Muscle of leg (tissue), 11 donors: Measurements from ENCODE around the gene ETV2. TPM values are rescaled to one million over a fixed set of nuclear protein-coding genes. Genes with fewer than 3 reads are reported as not detected.

ENCODE experiments used
- DNase-seq: peaks from one replicate; pipeline ENCODE4 v3.0.0; 2013
- H3K27ac ChIP-seq: one replicate; pipeline ENCODE4 v1.5.1; 2013; ENCODE audit warnings: mild to moderate bottlenecking, low read length, control low read depth
- H3K27me3 ChIP-seq: one replicate; pipeline ENCODE4 v1.6.1; 2013; ENCODE audit warnings: low read length; ENCODE audit not compliant: control insufficient read depth, insufficient read depth
- H3K36me3 ChIP-seq: one replicate; pipeline ENCODE4 v1.6.1; 2013; ENCODE audit warnings: low read length; ENCODE audit not compliant: control insufficient read depth, insufficient read depth
- H3K4me1 ChIP-seq: one replicate; pipeline ENCODE4 v1.6.1; 2013; ENCODE audit warnings: low read length; ENCODE audit not compliant: control insufficient read depth, insufficient read depth
- H3K4me3 ChIP-seq: one replicate; pipeline ENCODE4 v1.5.1; 2013; ENCODE audit warnings: low read length, control low read depth
- H3K9me3 ChIP-seq: replicated peaks from 2 replicates; pipeline ENCODE4 v1.6.1; 2013; ENCODE audit warnings: low read depth, low read length; ENCODE audit not compliant: control insufficient read depth
- WGBS: methylation state at CpG from one replicate; pipeline ENCODE4 v1.1.5; 2013; ENCODE audit warnings: missing lambda C conversion rate; ENCODE audit not compliant: insufficient coverage; 5-methylcytosine and 5-hydroxymethylcytosine counted together
- polyA plus RNA-seq, 8 donors: library from polyadenylated mRNA; unstranded; fragments of 120-200 nt; gene quantifications; one replicate each; pipeline versions ENCODE4 v1.2.1 to v1.2.3, GENCODE V29; 2013; ENCODE audit warnings: inconsistent platforms in 1 of 8, low replicate concordance in 1 of 8; ENCODE audit not compliant: insufficient read length in 8 of 8, insufficient read depth in 1 of 8
- total RNA-seq: library from RNA; stranded (reverse); fragments of 120-200 nt; gene quantifications from one replicate; pipeline ENCODE4 v1.2.4, GENCODE V29; 2013

Gene ETV2
- total and polyA plus RNA-seq, 9 donors: 1.6 to 4.9 (median 3.1) TPM

DNA sequence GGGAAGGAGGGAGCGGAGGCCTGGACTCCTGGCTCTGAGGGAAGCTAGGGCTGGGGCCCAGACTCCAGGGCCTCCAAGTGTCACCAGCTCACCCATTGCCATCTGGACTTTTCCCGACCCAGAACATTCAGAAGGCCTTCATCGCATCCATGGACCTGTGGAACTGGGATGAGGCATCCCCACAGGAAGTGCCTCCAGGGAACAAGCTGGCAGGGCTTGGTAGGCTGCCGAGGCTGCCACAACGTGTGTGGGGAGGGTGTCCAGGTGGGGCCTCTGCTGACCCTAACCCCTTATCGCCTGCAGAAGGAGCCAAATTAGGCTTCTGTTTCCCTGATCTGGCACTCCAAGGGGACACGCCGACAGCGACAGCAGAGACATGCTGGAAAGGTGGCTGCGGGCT, 767 bp downstream of the ETV2 start:
- Histone ChIP-seq H3K27me3 (no peaks in the 10 kb centered on the region), H3K27ac (no peak overlapping the region), H3K4me3 (no peak overlapping the region), H3K4me1 (peaks cover 40% of the 10 kb centered on the region), H3K9me3 (no peaks in the 10 kb centered on the region), H3K36me3 (peaks cover 6% of the 10 kb centered on the region)
- 60% methylated on average over 8 of the region's 10 CpGs for WGBS
- no peak for DNase-seq

DNA sequence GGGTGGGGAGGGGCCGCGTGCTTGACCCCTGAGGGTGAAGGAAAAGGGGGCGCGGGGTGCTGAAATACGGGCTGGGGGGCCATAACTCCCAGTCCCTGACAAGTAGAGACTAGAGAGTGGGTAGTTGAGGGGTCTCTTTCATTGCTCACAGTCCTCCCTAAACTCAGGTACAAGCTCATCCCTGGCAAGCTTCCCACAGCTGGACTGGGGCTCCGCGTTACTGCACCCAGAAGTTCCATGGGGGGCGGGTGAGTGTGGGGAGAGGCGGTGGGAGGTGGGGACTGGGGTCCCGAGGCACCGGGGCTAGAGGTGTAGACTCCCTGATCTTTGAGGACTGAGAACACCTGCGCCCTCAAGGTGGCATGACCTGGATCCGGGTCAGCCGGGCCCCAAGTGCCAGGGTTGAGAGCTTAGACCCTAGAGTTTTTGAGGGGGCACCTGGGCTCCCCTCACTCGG, 1.3 kb downstream of the ETV2 start:
- Histone ChIP-seq H3K4me1 (peaks cover 44% of the 10 kb centered on the region), H3K27me3 (no peaks in the 10 kb centered on the region)
- DNase-seq: no peak

DNA sequence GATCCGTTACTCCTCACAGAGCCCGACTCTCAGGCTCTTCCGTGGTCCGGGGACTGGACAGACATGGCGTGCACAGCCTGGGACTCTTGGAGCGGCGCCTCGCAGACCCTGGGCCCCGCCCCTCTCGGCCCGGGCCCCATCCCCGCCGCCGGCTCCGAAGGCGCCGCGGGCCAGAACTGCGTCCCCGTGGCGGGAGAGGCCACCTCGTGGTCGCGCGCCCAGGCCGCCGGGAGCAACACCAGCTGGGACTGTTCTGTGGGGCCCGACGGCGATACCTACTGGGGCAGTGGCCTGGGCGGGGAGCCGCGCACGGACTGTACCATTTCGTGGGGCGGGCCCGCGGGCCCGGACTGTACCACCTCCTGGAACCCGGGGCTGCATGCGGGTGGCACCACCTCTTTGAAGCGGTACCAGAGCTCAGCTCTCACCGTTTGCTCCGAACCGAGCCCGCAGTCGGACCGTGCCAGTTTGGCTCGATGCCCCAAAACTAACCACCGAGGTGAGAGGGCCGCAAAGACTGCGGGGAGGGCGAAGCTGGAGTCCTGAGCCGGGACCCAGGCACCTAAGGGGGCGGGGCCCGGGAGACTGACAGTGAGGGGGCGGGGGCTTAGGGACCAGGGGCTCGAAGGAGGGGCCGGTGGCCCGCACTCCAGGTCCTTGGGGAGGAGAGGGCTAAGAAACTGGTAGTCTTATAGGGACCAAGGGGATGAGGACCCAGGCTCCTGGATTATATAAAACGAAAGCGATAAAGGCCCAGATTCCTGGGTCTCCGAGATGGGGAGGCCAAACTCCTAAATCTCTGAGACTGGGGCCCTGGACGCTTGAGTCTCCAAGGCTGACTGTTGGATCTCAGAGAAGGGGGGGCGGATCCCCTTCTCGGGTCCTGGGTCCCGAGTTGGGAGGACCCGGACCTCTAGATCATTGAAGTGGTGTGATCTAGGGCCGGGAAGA, 2.0 kb downstream of the ETV2 start:
- Histone ChIP-seq H3K4me1 (peaks cover 44% of the 10 kb centered on the region), H3K9me3 (no peaks in the 10 kb centered on the region), H3K27ac (peak overlapping the region; percentile 98), H3K27me3 (no peaks in the 10 kb centered on the region), H3K4me3 (peak overlapping the region; percentile 54), H3K36me3 (no peaks in the 10 kb centered on the region)
- peak; percentile 90 for DNase-seq
- WGBS: under 1% methylated on average over 63 of the region's 69 CpGs

More for the DNA sequence above, 1.3 kb downstream of the ETV2 start:
- Histone ChIP-seq H3K27ac (peak overlapping the region; percentile 98), H3K36me3 (peaks cover 1% of the 10 kb centered on the region), H3K9me3 (no peaks in the 10 kb centered on the region), H3K4me3 (peak overlapping the region; percentile 54)
- WGBS: 15% methylated on average over 9 of the region's 15 CpGs

DNA sequence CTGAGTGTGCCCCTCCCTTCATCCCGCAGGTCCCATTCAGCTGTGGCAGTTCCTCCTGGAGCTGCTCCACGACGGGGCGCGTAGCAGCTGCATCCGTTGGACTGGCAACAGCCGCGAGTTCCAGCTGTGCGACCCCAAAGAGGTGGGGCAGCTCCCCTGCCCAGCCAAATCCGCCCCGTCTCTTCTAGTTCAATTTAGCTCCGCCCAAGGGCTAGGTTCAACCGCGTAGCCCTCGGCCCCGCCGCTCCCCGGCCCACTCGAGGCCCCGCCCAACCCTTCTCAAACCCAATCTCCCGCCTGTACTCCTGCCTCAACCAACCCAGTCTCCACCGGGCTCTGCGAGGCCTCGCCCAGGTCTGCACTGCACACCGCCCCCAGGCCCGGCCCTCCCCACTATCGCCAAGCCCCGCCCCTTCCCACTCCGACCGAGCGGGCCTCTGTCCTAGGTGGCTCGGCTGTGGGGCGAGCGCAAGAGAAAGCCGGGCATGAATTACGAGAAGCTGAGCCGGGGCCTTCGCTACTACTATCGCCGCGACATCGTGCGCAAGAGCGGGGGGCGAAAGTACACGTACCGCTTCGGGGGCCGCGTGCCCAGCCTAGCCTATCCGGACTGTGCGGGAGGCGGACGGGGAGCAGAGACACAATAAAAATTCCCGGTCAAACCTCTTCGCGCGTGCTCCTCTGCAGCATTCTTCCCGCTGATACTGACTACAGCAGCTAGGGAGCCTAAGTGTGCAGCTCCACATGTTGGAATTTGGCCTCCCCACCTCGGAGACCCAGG, 2.9 kb downstream of the ETV2 start:
- Histone ChIP-seq H3K4me1 (peaks cover 51% of the 10 kb centered on the region), H3K27ac (peak overlapping the region; percentile 98), H3K9me3 (no peaks in the 10 kb centered on the region), H3K27me3 (no peaks in the 10 kb centered on the region), H3K4me3 (peak overlapping the region; percentile 54), H3K36me3 (no peaks in the 10 kb centered on the region)
- peak; percentile 98 for DNase-seq
- WGBS: under 1% methylated on average over 56 of the region's 60 CpGs

DNA sequence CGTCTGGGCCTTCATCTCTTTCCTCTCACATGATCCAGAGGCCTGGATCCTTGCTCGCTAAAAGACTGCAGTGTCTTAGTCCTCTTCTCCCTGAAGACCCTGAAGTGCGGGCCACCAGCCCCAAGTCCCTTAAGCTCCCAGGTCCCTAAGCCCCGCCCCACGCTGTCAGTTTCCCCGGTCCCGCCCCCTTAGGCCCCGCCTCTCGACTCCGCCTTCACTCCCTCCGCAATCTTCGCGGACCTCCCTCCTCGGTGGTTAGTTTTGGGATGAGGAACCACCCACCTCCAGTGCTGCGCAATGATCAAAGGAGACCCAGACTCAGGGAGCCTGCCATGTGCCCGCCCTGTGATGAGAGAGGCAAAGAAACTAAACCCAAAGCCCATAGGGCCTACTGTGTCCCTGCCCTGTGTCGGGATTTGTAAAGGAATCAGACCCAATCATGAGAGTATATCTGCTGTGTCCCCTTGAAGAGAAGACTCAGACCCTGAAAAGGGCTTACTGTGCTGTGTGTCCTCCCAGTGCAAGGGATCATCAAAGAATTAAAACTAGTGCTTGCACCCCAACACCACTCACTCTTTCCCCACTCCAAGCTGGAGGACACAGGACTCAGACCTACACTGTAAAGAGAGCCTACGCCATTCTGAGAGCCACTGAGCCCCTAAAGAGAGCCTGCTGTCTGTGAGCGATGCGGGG, 3.6 kb downstream of the ETV2 start:
- Histone ChIP-seq H3K9me3 (no peaks in the 10 kb centered on the region), H3K27ac (peak overlapping the region; percentile 98), H3K4me1 (peaks cover 51% of the 10 kb centered on the region), H3K4me3 (peak overlapping the region; percentile 54), H3K27me3 (no peaks in the 10 kb centered on the region), H3K36me3 (peaks cover 2% of the 10 kb centered on the region)
- WGBS: 37% methylated on average over 6 of the region's 20 CpGs
- peak; percentile 78 for DNase-seq

DNA sequence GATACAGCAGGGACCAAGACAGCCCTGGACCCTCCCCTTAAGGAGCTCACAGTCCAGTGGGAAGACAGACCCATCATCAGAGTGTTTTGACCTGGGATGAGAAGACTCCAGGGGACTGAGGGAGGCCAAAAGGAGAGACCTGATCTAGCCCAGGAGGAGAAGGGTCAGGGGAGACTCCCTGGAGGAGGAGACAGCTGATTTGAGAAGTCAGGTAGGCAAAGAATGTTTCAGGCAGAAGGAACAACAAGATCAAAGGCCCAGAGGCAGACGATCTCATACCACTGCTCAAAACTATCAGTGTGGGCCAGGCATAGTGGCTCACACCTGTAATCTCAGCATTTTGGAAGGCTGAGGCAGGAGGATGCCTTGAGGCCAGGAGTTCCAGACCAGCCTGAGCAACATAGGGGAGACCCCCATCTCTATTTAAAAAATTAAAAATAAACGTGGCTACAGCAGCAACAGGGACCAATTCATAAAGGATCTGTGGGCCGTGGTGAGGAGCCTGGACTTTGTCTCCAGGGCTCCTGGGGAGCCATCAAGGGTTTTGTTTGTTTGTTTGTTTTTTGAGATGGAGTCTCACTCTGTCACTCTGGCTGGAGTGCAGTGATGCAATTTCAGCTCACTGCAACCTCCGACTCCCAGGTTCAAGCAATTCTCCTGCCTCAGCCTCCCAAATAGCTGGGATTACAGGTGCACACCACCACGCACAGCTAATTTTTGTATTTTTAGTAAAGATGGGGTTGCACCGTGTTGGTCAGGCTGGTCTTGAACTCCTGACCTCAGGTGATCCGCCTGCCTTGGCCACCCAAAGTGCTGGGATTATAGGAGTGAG, 4.4 kb downstream of the ETV2 start:
- no peak for DNase-seq
- 87% methylated on average over 2 of the region's 7 CpGs for WGBS
- peaks cover 51% of the 10 kb centered on the region for H3K4me1 ChIP-seq
- H3K9me3 ChIP-seq: no peaks in the 10 kb centered on the region
- no peak overlapping the region for H3K4me3 ChIP-seq
- peaks cover 7% of the 10 kb centered on the region for H3K36me3 ChIP-seq
- no peak overlapping the region for H3K27ac ChIP-seq
- no peaks in the 10 kb centered on the region for H3K27me3 ChIP-seq

DNA sequence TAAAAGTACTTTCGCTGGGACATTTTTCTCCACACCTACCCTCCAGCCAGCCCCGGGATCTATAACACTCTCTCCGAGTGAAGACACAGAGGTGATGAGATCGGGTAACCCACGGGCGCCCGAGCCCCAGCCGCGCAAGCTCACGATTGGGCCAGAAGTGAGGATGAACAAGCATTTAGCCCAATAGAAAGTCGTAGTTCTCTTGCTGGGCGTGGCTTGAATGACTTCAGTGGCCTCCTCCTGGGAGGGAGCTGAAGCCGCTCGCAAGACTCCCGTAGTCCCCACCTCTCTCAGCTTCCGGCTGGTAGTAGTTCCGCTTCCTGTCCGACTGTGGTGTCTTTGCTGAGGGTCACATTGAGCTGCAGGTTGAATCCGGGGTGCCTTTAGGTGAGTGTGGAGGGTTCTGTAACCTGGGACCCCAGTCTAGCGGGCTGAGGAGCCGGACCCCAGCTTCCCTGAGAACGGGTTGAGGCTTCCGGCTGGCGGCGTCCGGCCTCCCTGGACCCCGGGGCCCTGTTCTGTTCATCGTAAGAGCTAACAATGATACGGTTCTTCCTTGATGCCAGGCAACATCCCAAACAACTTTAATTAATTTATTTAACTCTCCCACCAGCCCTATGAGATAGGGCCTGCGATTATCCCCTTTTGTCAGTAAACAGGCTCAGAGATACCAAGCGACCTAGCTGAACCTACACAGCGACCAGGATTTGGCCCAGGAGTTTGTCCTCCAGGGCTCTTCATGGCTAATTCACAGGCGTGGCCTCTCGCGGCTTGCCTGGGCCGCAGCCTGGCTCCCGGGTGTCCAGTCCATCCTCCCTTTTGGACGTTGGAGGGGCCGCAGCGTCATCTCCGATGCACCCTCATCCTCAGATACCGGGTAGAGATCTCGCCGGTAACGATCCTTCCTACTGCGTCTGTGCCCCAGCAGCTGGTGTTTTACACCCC, 6.7 kb downstream of the ETV2 start, which contains the start of gene COX6B1:
Gene COX6B1, plus strand, starts transcription at position 307 of the 945 bp plus-strand sequence. CDS start 2,921 bp downstream, outside the sequence.
- Histone ChIP-seq H3K27me3 (no peaks in the 10 kb centered on the region), H3K27ac (peak within 1 kb of the TSS; percentile 81), H3K4me1 (peaks cover 34% of the 10 kb centered on the region), H3K4me3 (peak within 1 kb of the TSS; percentile 69), H3K9me3 (no peaks in the 10 kb centered on the region), H3K36me3 (peaks cover 15% of the 10 kb centered on the region)
- under 1% methylated on average over 32 of the region's 46 CpGs for WGBS
- DNase-seq: peak; percentile 99

DNA sequence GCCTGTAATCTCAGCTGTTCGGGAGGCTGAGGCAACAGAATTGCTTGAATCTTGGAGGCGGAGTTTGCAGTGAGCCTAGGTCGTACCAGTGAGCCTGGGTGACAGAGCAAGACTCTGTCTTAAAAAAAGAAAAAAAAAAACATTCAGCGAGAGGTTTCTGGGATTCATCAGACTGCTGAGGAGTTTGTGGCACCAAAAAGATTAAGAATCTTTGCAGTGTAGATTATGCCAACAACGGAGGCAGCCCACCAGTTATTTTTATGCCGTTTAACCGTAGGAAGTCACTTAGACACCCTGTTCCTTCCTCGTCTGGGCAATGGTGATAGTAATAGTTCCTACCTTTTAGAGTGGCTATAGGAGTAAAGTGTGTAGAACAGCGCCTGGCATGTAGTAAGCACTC, 9.0 kb downstream of the ETV2 start:
- no peak overlapping the region for H3K4me3 ChIP-seq

More for the DNA sequence above, 9.0 kb downstream of the ETV2 start:
- Histone ChIP-seq H3K4me1 (peaks cover 14% of the 10 kb centered on the region), H3K27ac (no peak overlapping the region), H3K36me3 (peaks cover 30% of the 10 kb centered on the region), H3K27me3 (no peaks in the 10 kb centered on the region), H3K9me3 (no peaks in the 10 kb centered on the region)
- no peak for DNase-seq
- WGBS: 87% methylated on average over 6 of the region's 9 CpGs
